Measurements from ENCODE around the gene OPTC. TPM values are rescaled to one million over a fixed set of nuclear protein-coding genes. Genes with fewer than 3 reads are reported as not detected.
"Not testable (repeated sequence)": the region's sequence is repeated elsewhere in the genome, so short reads cannot be mapped to it uniquely, and the experiment has no call there.

OPTC gene
- total RNA-seq, 2 experiments from 2014 or later, result not detected

GRCh38 chr1:203458078-203458477, 35.9 kb upstream of the OPTC start:
- no peak overlapping the region for H3K27ac Mint-ChIP-seq
- ATAC-seq (no peak), DNase-seq (no peak)
- H3K4me1 Mint-ChIP-seq, result no peaks in the 10 kb centered on the region
- no peak overlapping the region for H3K4me3 Mint-ChIP-seq
- no peaks in the 10 kb centered on the region for H3K36me3 Mint-ChIP-seq
- no peaks in the 10 kb centered on the region for H3K9me3 Mint-ChIP-seq (ENCODE audit: low read depth)
- H3K27me3 Mint-ChIP-seq, result peaks cover 39% of the 10 kb centered on the region
- CTCF ChIA-PET, result no interaction called here

DNA sequence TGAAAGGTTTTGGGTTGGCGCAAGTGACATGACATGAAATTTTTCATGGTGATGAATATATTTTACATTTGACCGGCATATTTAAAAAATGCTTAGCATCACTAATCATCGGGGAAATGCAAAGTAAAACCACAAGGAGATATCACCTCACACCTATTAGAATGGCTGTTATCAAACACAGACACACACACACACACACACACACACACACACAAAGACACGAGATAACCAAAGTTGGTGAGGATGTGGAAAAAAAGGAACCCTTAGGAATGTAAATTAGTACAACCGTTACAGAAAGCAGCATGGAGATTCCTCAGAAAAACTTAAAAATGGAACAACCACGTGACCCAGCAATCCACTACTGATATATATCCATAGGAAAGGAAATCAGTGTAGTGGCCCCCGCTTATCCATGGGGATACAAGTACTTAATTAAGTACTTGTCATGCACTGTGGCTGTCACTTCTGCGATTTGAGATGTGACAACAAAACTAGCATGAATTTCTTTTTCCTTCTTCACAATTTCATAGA, 34.2 kb upstream of the OPTC start:
- H3K36me3 Mint-ChIP-seq, result no peaks in the 10 kb centered on the region
- no peak overlapping the region for H3K27ac Mint-ChIP-seq
- no peaks in the 10 kb centered on the region for H3K9me3 Mint-ChIP-seq (ENCODE audit: low read depth)
- CTCF ChIA-PET, result interaction anchor here (1.1 kb wide), 1 partner anchor 28 kb away, joined by 3 read pairs; no protein-coding TSS in a partner anchor
- ATAC-seq, result no peak
- H3K4me1 Mint-ChIP-seq, result no peaks in the 10 kb centered on the region
- H3K4me3 Mint-ChIP-seq, result no peak overlapping the region
- no peak for DNase-seq
- peaks cover 43% of the 10 kb centered on the region for H3K27me3 Mint-ChIP-seq

DNA sequence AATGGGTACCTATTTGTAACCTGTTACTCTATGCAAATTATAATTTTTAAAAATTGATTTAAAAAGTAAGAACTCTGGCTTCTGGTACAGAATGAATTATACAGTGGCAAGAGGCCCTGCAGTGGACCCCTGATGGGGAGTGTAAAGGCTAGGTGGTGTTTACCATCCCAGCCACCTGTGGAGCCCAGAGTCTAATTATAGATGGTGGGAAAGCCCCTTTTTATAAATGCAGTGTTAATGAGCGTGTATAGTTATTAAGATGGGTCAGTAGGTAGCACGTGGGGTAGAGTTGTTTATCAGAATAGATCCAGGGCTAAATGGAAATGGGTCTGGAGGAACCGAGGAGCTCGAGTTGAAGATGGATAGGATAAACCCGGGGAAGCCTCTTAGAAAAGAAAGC, 32.2 kb upstream of the OPTC start:
- Mint-ChIP-seq H3K9me3 (ENCODE audit: low read depth) (no peaks in the 10 kb centered on the region), H3K27me3 (peaks cover 45% of the 10 kb centered on the region), H3K4me1 (no peaks in the 10 kb centered on the region), H3K36me3 (no peaks in the 10 kb centered on the region), H3K27ac (no peak overlapping the region), H3K4me3 (no peak overlapping the region)
- CTCF ChIA-PET, result no interaction called here
- no peak for DNase-seq
- no peak for ATAC-seq

DNA sequence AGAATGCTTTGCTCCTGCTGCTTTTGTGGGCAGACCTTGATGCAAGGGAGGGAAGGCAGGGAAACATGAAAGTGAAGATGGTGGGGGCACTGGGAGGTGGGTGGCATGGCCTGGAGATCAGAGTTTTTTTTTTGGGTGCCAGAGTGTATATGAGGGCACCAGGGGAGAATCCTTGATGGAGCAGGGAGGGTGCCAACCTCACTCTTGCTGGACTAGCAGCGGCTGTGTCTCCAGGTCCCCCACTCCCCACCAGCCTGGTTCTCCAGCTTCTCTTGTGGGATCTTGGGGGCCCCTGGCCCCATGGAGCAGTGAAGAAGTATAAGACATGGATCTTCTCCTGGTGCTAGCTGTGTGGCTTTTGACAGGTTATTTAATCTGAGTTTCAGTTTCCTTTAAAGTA, 31.8 kb upstream of the OPTC start:
- CTCF ChIA-PET, result no interaction called here
- peaks cover 41% of the 10 kb centered on the region for H3K27me3 Mint-ChIP-seq
- no peak overlapping the region for H3K27ac Mint-ChIP-seq
- no peaks in the 10 kb centered on the region for H3K9me3 Mint-ChIP-seq (ENCODE audit: low read depth)
- no peaks in the 10 kb centered on the region for H3K4me1 Mint-ChIP-seq
- DNase-seq (no peak), ATAC-seq (no peak)
- no peaks in the 10 kb centered on the region for H3K36me3 Mint-ChIP-seq
- H3K4me3 Mint-ChIP-seq, result no peak overlapping the region

- Mint-ChIP-seq H3K36me3 (no peaks in the 10 kb centered on the region), H3K9me3 (ENCODE audit: low read depth) (no peaks in the 10 kb centered on the region), H3K27me3 (peaks cover 42% of the 10 kb centered on the region), H3K4me3 (no peak overlapping the region), H3K4me1 (no peaks in the 10 kb centered on the region), H3K27ac (no peak overlapping the region)
- DNase-seq (no peak), ATAC-seq (no peak)
- CTCF ChIA-PET, result no interaction called here
Observed at GRCh38 chr1:203462878-203463277, 31.1 kb upstream of the OPTC start.

- CTCF ChIA-PET, result interaction anchor here (1.2 to 1.3 kb wide), 2 partner anchors 24 to 196 kb away, joined by 3 to 4 read pairs; no protein-coding TSS in a partner anchor
- H3K27ac Mint-ChIP-seq, result no peak overlapping the region
- no peaks in the 10 kb centered on the region for H3K9me3 Mint-ChIP-seq (ENCODE audit: low read depth)
- peaks cover 42% of the 10 kb centered on the region for H3K27me3 Mint-ChIP-seq
- no peak overlapping the region for H3K4me3 Mint-ChIP-seq
- DNase-seq (no peak), ATAC-seq (no peak)
- no peaks in the 10 kb centered on the region for H3K4me1 Mint-ChIP-seq
- H3K36me3 Mint-ChIP-seq, result no peaks in the 10 kb centered on the region
Observed at GRCh38 chr1:203463469-203464062, 30.4 kb upstream of the OPTC start.

- no peak for DNase-seq
- no peak overlapping the region for H3K27ac Mint-ChIP-seq
- H3K36me3 Mint-ChIP-seq, result no peaks in the 10 kb centered on the region
- CTCF ChIA-PET, result interaction anchor here (1.2 to 1.3 kb wide), 2 partner anchors 23 to 197 kb away, joined by 3 to 4 read pairs; no protein-coding TSS in a partner anchor
- H3K27me3 Mint-ChIP-seq, result peaks cover 43% of the 10 kb centered on the region
- ATAC-seq, result no peak
- H3K9me3 Mint-ChIP-seq (ENCODE audit: low read depth), result no peaks in the 10 kb centered on the region
- H3K4me3 Mint-ChIP-seq, result no peak overlapping the region
- no peaks in the 10 kb centered on the region for H3K4me1 Mint-ChIP-seq
Observed at GRCh38 chr1:203464226-203464625, 29.7 kb upstream of the OPTC start.

DNA sequence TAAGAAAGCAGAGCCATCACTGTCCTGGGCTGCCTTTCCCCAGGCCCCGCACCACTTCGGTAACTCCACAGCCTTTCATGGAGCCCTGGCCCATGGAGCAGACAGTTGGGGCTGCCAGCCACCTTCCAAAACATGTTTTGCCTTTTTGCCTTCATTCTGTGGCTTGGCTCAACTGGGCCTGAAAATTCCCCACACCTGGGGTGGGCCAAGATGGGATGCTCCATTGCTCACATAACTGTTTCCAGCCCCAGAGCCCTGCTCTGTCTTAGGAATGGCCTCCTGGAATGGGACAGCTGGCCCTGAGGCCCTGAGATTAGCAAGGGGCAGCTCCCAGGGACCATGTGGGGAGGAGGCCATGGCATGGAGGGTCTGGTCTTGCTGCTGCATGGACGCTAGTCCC, 29.2 kb upstream of the OPTC start:
- CTCF ChIA-PET, result no interaction called here
- no peak for DNase-seq
- no peaks in the 10 kb centered on the region for H3K9me3 Mint-ChIP-seq (ENCODE audit: low read depth)
- ATAC-seq, result no peak
- no peaks in the 10 kb centered on the region for H3K4me1 Mint-ChIP-seq
- H3K27me3 Mint-ChIP-seq, result peaks cover 44% of the 10 kb centered on the region
- H3K4me3 Mint-ChIP-seq, result no peak overlapping the region
- H3K36me3 Mint-ChIP-seq, result no peaks in the 10 kb centered on the region
- H3K27ac Mint-ChIP-seq, result no peak overlapping the region

DNA sequence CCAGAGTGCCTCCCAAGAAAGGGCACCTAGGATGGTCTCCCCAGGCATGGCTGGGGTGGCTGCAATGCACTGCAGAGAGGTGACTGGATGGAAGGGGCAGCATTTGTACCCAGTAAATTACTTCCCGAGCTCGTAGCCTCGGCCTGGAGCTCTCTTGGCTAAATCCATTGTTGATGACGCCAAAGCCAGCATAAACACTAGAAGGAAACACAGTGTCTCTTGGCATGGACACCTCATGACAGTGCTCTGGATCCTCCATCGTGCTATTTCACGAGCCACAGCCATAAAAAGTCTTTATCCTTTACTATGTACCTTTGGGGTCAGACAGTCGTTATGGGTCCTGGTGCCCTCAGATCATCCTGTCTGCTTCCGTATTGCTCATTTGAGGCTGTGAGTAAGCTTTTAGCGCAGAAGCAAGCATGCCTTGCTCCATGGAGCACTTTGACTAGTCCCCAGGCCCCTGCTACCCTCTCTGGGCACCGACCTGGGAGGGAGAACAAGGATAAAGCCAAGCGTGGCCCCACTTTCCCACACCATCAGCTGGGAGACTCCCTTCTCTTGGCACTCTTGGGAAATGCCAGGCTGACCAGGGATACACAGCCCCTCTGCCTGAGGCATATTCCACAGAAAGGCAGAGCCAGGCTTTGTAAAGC, 28.7 kb upstream of the OPTC start:
- H3K4me3 Mint-ChIP-seq, result no peak overlapping the region
- peaks cover 46% of the 10 kb centered on the region for H3K27me3 Mint-ChIP-seq
- H3K4me1 Mint-ChIP-seq, result no peaks in the 10 kb centered on the region
- ATAC-seq (no peak), DNase-seq (no peak)
- no peaks in the 10 kb centered on the region for H3K36me3 Mint-ChIP-seq
- CTCF ChIA-PET, result no interaction called here
- no peak overlapping the region for H3K27ac Mint-ChIP-seq
- no peaks in the 10 kb centered on the region for H3K9me3 Mint-ChIP-seq (ENCODE audit: low read depth)

GRCh38 chr1:203465948-203466347, 28.0 kb upstream of the OPTC start:
- no peak for DNase-seq
- H3K4me1 Mint-ChIP-seq, result no peaks in the 10 kb centered on the region
- H3K4me3 Mint-ChIP-seq, result no peak overlapping the region
- ATAC-seq, result no peak
- no peaks in the 10 kb centered on the region for H3K36me3 Mint-ChIP-seq
- peaks cover 48% of the 10 kb centered on the region for H3K27me3 Mint-ChIP-seq
- no peak overlapping the region for H3K27ac Mint-ChIP-seq
- CTCF ChIA-PET, result interaction anchor here (1.1 kb wide), 1 partner anchor 11 kb away, joined by 3 read pairs; no protein-coding TSS in a partner anchor
- no peaks in the 10 kb centered on the region for H3K9me3 Mint-ChIP-seq (ENCODE audit: low read depth)

DNA sequence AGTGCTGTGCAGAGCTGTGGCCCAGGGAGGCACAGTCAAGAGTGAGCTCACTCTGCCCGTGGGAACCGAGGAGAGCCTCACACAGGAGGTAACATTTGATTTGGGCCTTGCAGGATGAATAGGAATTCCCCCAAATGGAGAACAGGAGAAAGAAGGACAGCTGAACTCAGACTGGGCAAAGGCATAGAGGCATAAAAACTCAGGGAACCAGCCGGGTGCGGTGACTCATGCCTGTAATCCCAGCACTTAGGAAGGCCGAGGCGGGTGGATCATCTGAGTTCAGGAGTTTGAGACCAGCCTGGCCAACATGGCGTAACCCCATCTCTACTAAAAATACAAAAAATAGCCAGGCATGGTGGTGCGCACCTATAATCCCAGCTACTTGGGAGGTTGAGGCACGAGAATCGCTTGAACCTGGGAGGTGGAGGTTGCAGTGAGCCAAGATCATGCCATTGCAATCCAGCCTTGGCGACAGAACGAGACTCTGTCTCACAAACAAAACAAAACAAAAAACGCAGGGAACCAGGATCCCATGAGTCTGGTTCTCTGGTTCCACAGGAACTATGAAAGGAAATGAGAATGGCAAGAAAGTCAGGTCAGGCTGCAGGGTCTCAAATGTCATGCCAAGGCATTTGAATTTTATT, 26.9 kb upstream of the OPTC start:
- ATAC-seq; H3K27ac Mint-ChIP-seq; H3K4me3 Mint-ChIP-seq; H3K4me1 Mint-ChIP-seq; H3K36me3 Mint-ChIP-seq; H3K9me3 Mint-ChIP-seq (ENCODE audit: low read depth); DNase-seq: not testable (repeated sequence)
- CTCF ChIA-PET, result interaction anchor here (0.7 to 1.1 kb wide), 3 partner anchors 10 to 193 kb away, joined by 3 read pairs; no protein-coding TSS in a partner anchor
- H3K27me3 Mint-ChIP-seq, result peaks cover 44% of the 10 kb centered on the region

DNA sequence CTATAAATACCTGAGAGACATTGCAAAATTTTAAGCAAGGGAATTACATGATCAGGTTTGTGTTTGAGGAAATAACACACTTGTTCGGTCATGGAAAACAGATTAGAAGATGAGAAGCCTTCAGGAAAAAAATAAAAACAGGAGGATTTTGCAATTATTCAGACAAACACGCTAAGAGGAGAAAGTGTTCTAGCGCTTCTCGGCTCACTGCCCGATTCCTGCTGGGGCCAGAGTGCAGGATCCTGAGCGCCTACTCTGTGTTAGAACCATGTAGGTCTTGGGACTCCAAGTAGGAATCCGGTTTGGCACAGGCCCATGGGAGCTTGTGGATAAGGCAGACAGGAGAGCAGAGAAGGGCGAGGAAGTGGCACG, 26.4 kb upstream of the OPTC start:
- Mint-ChIP-seq H3K4me3 (no peak overlapping the region), H3K9me3 (ENCODE audit: low read depth) (no peaks in the 10 kb centered on the region), H3K27ac (no peak overlapping the region), H3K4me1 (no peaks in the 10 kb centered on the region), H3K36me3 (no peaks in the 10 kb centered on the region), H3K27me3 (peaks cover 45% of the 10 kb centered on the region)
- no peak for ATAC-seq
- no peak for DNase-seq
- CTCF ChIA-PET, result interaction anchor here (0.7 to 1.1 kb wide), 2 partner anchors 20 to 194 kb away, joined by 3 read pairs; no protein-coding TSS in a partner anchor

DNA sequence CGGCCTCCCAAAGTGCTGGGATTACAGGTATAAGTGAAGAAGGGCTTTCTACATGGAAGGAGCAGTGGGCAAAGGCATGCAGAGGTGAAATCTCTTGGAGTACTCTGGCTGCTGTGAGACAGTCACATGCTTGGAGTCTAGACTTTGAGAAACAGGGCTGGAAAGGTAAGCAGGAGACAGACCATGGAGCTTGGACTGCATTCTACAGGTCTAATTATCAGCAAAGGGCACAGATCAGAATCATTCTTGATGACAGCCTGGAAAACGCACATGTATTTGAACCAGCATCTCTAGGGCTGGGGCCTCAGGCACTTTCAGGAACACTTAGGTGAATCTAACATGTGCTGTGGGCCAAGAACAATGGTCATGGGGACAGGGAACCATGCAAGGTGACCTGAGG, 25.6 kb upstream of the OPTC start:
- H3K36me3 Mint-ChIP-seq, result no peaks in the 10 kb centered on the region

GRCh38 chr1:203470240-203470639, 23.7 kb upstream of the OPTC start:
- no peak overlapping the region for H3K27ac Mint-ChIP-seq
- DNase-seq (no peak), ATAC-seq (no peak)
- no peaks in the 10 kb centered on the region for H3K36me3 Mint-ChIP-seq
- H3K9me3 Mint-ChIP-seq (ENCODE audit: low read depth), result no peaks in the 10 kb centered on the region
- H3K27me3 Mint-ChIP-seq, result peaks cover 57% of the 10 kb centered on the region
- H3K4me3 Mint-ChIP-seq, result no peak overlapping the region
- no peaks in the 10 kb centered on the region for H3K4me1 Mint-ChIP-seq
- CTCF ChIA-PET, result interaction anchor here (1.3 kb wide), 1 partner anchor 203 kb away, joined by 5 read pairs; no protein-coding TSS in a partner anchor

More for the DNA sequence above, 25.6 kb upstream of the OPTC start:
- DNase-seq (no peak), ATAC-seq (no peak)
- CTCF ChIA-PET, result no interaction called here
- Mint-ChIP-seq H3K4me1 (no peaks in the 10 kb centered on the region), H3K27me3 (peaks cover 48% of the 10 kb centered on the region), H3K27ac (no peak overlapping the region), H3K4me3 (no peak overlapping the region), H3K9me3 (ENCODE audit: low read depth) (no peaks in the 10 kb centered on the region)

Measured in activated CD8-positive, alpha-beta memory T cell treated with anti-CD3 and anti-CD28 coated beads, Interleukin-2, amount 10 ng/mL, durations not matched to agents 7 days and 5 days (primary cell).